Thyroid gland (tissue), 4 donors: ENCODE results near the gene LINC01488. TPM values are rescaled to one million over a fixed set of nuclear protein-coding genes. Genes with fewer than 3 reads are reported as not detected.

ENCODE experiments used
- DNase-seq, 2 donors: peaks; one replicate each; pipeline ENCODE4 v3.0.0-alpha.2; 2019
- H3K27ac ChIP-seq, 3 donors: fragments of 200-600 bp; sonication (generic); 1 replicate in 2 of 3; 2 replicates in 1 of 3; pipeline ENCODE4 v1.5.1; 2016 to 2019; ENCODE audit warnings: mild to moderate bottlenecking in 1 of 3, moderate library complexity in 1 of 3
- H3K27me3 ChIP-seq: fragments of 200-600 bp; sonication (generic); one replicate; pipeline ENCODE4 v1.5.1; 2019
- H3K36me3 ChIP-seq, 2 donors: fragments of 200-600 bp; sonication (generic); one replicate each; pipeline ENCODE4 v1.5.1; 2016 to 2019
- H3K4me1 ChIP-seq, 2 donors: fragments of 200-600 bp; sonication (generic); one replicate each; pipeline ENCODE4 v1.5.1; 2017 to 2019
- H3K4me3 ChIP-seq, 3 donors: fragments of 200-600 bp; sonication (generic); replicated peaks in 1 of 3; 1 replicate in 2 of 3; 2 replicates in 1 of 3; pipeline ENCODE4 v1.5.1; 2016; ENCODE audit warnings: mild to moderate bottlenecking in 1 of 3
- H3K9me3 ChIP-seq: fragments of 200-600 bp; sonication (generic); one replicate; pipeline ENCODE4 v1.5.1; 2017
- CTCF ChIP-seq, 6 experiments: fragments of 200-600 bp in 3 of 6; fragments of 450-650 bp in 3 of 6; sonication (generic) in 3 of 6; IDR thresholded peaks; one replicate each; pipeline ENCODE4 v1.5.1; 2016 to 2019; ENCODE audit warnings: antibody characterized with exemption in 6 of 6, mild to moderate bottlenecking in 2 of 6, inconsistent platforms in 1 of 6, moderate library complexity in 1 of 6
- POLR2A ChIP-seq, 2 donors: fragments of 450-650 bp; IDR thresholded peaks; one replicate each; pipeline ENCODE4 v1.6.1; 2017; ENCODE audit warnings: antibody characterized with exemption in 2 of 2, mild to moderate bottlenecking in 2 of 2, moderate library complexity in 1 of 2
- WGBS, 2 donors: methylation state at CpG; one replicate each; pipeline ENCODE4 v1.1.5; 2017; 5-methylcytosine and 5-hydroxymethylcytosine counted together
- intact Hi-C: fragments of 100-400 bp; cut with DNase I; formaldehyde crosslinking; loops from one replicate; pipeline ENCODE4 v1.15.1; 2023
- total RNA-seq, 4 donors: library from RNA; depleted of rRNA; stranded (reverse); fragments of >200 nt; gene quantifications; one replicate each; pipeline ENCODE4 v1.2.3, GENCODE V29; 2016

LINC01488 gene
- total RNA-seq, 4 donors from 2014 or later: not detected

DNA sequence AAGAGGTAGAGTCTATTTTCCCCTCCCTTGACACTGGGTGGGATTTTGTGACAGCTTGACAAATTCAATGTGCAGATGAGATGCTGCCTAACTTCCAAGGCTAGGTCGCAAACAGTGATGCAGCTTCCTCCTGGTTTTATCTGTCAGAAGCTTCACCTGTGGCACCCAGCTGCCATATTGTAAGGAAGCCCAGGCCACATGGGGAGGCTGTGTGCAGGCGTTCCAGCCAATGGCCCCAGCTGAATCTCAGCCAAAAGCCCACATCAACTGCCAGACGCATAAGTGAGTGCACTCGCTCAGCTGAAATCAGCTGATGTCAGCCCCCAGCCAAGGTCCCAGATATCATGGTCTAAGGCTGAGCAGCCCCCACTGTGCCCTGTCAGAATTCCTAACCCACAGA is 24.8 kb upstream of the LINC01488 start:
- WGBS, 2 donors: 91 to 95% methylated on average over 4 of the region's 4 CpGs
- Histone ChIP-seq H3K36me3 (no peaks in the 10 kb centered on the region), H3K9me3 (no peaks in the 10 kb centered on the region), H3K27ac (no peak overlapping the region), H3K27me3 (no peaks in the 10 kb centered on the region), H3K4me3 (no peak overlapping the region), H3K4me1 (peaks cover 0 to 13% of the 10 kb centered on the region in 2 donors)
- DNase-seq: no peak
- TF ChIP-seq POLR2A (IDR thresholded peaks at IDR 0.05): no peak
- no peak for TF ChIP-seq CTCF (IDR thresholded peaks at IDR 0.05)
- intact Hi-C loops: no loop called here

DNA sequence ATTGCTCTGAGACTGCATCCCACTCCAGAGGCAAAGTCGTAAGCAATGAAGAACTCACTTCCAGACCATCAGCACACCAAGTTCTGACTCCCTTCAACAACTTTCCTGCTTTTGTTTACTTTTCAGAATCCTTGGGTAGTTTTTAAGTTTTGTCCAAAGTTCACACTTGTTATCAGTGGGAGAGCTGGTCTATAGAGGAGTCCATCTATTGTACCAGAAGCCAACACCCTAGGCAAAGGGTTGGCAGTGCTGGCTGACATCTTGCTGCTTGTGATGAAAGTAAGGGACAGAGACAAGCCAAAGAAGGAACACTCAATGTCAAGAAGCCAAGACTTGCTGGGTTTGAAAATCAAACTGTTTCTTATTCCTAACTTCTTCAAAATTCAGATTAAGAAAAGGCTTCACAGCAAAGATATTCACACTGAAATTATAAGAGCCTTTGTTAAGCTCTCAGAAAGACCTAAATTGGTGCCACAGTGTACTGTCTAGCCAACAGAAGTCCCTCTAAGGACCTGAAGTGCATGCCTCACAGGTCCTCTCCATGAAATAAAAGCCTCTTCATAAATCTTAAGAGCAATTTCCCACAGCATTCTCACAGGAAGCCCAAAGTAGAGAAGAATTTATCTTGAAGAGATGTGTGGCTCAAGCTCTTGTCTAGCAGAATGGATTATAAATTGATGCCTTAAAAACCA is 21.5 kb upstream of the LINC01488 start:
- no peaks in the 10 kb centered on the region for H3K36me3 ChIP-seq
- H3K9me3 ChIP-seq: no peaks in the 10 kb centered on the region
- H3K4me1 ChIP-seq: peaks cover 0 to 28% of the 10 kb centered on the region in 2 donors
- no peaks in the 10 kb centered on the region for H3K27me3 ChIP-seq
- TF ChIP-seq POLR2A (IDR thresholded peaks at IDR 0.05) (no peak), CTCF (IDR thresholded peaks at IDR 0.05) (no peak)
- no peak for DNase-seq
- H3K27ac ChIP-seq: peak overlapping the region in 1 of 3 donors; percentile 10
- H3K4me3 ChIP-seq: no peak overlapping the region
- intact Hi-C loops: loop anchor here (10.0 kb wide), 1 partner anchor 75 kb away; no protein-coding TSS in a partner anchor
- 21 to 42% methylated on average over 1 of the region's 1 CpG for WGBS, 2 donors

GRCh38 chr11:69460540-69461257 is 20.8 kb upstream of the LINC01488 start:
- peak overlapping the region in 1 of 3 donors; percentile 10 for H3K27ac ChIP-seq
- H3K27me3 ChIP-seq: no peaks in the 10 kb centered on the region
- H3K36me3 ChIP-seq: no peaks in the 10 kb centered on the region
- DNase-seq: no peak
- WGBS, 2 donors: 37 to 65% methylated on average over 1 of the region's 1 CpG
- TF ChIP-seq CTCF (IDR thresholded peaks at IDR 0.05): no peak
- TF ChIP-seq POLR2A (IDR thresholded peaks at IDR 0.05): no peak
- H3K4me1 ChIP-seq: peaks cover 0 to 32% of the 10 kb centered on the region in 2 donors
- intact Hi-C loops: loop anchor here (10.0 kb wide), 1 partner anchor 74 kb away; no protein-coding TSS in a partner anchor
- H3K4me3 ChIP-seq: no peak overlapping the region
- no peaks in the 10 kb centered on the region for H3K9me3 ChIP-seq

DNA sequence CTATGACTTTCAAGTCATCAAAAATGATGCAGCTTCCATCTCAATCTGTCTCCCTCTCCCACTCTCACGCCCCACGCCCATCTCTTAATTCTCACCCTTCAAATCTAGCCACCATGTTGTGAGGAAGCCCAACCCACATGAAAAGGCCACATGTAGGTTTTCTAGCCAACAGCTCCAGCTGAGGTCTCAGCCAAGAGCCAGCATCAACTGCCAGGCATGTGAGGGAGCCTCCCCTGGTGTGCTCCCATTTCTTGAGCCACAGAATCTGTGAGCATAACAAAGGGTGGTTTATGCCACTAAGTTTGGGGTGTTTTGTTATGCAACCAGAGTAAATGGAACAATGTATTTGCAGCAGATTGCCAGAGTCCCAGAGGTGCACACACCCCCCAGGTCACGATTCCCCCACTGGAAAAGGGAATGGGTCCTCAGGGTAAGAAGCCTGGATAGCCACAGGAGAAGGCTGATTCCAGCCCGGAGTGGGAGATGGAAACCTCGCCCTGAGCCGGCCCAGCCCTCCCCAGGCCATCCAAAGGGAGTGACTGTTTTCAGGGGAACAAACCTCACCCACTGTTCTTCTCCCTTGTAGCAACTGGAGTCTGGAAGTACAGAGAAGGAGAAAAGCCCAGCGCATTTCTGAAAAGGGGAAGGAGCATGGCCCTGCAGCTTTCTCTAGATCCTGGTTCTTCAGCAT is 20.0 kb upstream of the LINC01488 start:
- no peak overlapping the region for H3K27ac ChIP-seq
- intact Hi-C loops: loop anchor here (10.0 kb wide), 1 partner anchor 73 kb away; no protein-coding TSS in a partner anchor
- WGBS, 2 donors: 89% methylated on average over 6 to 7 of the region's 7 CpGs
- peaks cover 0 to 36% of the 10 kb centered on the region in 2 donors for H3K4me1 ChIP-seq
- H3K4me3 ChIP-seq: no peak overlapping the region
- TF ChIP-seq POLR2A (IDR thresholded peaks at IDR 0.05): no peak
- TF ChIP-seq CTCF (IDR thresholded peaks at IDR 0.05): no peak
- H3K9me3 ChIP-seq: no peaks in the 10 kb centered on the region
- H3K27me3 ChIP-seq: no peaks in the 10 kb centered on the region
- DNase-seq: no peak
- no peaks in the 10 kb centered on the region for H3K36me3 ChIP-seq
